Measurements from ENCODE around the gene NRG3.

DNA sequence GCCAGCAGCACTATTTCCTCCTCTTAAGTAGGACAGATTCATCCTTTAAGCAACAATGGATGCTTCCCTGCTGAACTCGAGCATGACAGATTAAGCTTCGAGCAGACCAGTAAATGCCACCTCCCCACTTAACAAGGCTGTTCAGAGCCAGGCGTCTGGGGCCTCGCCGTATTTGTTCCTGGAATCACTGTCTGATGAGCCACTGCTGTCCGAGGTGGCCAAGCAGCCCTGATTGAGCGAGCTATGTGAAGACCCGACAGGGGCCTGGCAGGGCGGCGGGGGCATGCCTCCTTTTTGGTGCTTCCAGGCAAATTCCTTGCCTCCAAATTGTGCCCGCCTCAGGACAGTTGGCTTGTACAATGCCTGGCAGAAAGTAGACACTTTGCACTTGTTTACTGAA is 862.6 kb downstream of the NRG3 start:
- TF ChIP-seq, protein P1, sequence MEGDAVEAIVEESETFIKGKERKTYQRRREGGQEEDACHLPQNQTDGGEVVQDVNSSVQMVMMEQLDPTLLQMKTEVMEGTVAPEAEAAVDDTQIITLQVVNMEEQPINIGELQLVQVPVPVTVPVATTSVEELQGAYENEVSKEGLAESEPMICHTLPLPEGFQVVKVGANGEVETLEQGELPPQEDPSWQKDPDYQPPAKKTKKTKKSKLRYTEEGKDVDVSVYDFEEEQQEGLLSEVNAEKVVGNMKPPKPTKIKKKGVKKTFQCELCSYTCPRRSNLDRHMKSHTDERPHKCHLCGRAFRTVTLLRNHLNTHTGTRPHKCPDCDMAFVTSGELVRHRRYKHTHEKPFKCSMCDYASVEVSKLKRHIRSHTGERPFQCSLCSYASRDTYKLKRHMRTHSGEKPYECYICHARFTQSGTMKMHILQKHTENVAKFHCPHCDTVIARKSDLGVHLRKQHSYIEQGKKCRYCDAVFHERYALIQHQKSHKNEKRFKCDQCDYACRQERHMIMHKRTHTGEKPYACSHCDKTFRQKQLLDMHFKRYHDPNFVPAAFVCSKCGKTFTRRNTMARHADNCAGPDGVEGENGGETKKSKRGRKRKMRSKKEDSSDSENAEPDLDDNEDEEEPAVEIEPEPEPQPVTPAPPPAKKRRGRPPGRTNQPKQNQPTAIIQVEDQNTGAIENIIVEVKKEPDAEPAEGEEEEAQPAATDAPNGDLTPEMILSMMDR (IDR thresholded peaks at IDR 0.05): no peak
- TF ChIP-seq EP300 (IDR thresholded peaks at IDR 0.05) (no peak), POLR2A (IDR thresholded peaks at IDR 0.05) (no peak)

Data from gastroesophageal sphincter (tissue), 3 donors.